ENCODE measurements around the gene MEX3D.

The MEX3D gene

DNA sequence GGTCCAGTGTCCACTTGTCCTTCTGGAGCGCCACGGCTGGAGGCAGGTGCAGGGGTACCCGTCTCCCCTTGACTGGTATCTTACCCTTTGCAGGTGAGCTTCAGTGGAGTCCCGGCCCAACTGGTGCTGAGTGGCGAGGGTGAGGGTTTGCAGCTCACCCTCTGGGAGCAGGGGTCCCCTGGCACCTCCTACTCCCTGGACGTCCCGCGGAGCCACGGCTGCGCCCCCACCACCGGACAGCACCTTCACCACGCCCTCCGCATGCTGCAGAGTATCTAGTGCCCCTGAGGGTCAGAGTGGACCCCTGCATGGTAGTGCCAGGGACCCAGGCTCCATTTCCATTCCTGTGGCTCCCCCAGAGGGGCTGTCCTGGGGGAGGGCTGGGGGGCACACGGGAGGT, 33.2 kb downstream of the MEX3D start:
- Histone ChIP-seq H3K27ac (ENCODE audit: low read length) (no peak overlapping the region), H3K4me3 (ENCODE audit: low read depth in 1 of 2, low read length in 2 of 2) (no peak overlapping the region), H3K4me1 (ENCODE audit: insufficient read depth, low read length) (no peaks in the 10 kb centered on the region), H3K4me2 (ENCODE audit: insufficient read depth, low read length) (no peak overlapping the region), H3K27me3 (ENCODE audit: insufficient read depth, low read length, poor library complexity) (no peaks in the 10 kb centered on the region), H3K79me2 (ENCODE audit: insufficient read depth, low read length) (no peaks in the 10 kb centered on the region), H3K36me3 (ENCODE audit: insufficient read depth, low read length) (no peaks in the 10 kb centered on the region), H3K9me3 (ENCODE audit: insufficient read depth, low read length, severe bottlenecking) (no peaks in the 10 kb centered on the region), H3K9ac (ENCODE audit: low read depth, low read length) (no peak overlapping the region), H2AFZ (ENCODE audit: low read depth, low read length) (no peak overlapping the region), H4K20me1 (ENCODE audit: insufficient read depth, low read length) (no peaks in the 10 kb centered on the region)
- TF ChIP-seq, protein P1, sequence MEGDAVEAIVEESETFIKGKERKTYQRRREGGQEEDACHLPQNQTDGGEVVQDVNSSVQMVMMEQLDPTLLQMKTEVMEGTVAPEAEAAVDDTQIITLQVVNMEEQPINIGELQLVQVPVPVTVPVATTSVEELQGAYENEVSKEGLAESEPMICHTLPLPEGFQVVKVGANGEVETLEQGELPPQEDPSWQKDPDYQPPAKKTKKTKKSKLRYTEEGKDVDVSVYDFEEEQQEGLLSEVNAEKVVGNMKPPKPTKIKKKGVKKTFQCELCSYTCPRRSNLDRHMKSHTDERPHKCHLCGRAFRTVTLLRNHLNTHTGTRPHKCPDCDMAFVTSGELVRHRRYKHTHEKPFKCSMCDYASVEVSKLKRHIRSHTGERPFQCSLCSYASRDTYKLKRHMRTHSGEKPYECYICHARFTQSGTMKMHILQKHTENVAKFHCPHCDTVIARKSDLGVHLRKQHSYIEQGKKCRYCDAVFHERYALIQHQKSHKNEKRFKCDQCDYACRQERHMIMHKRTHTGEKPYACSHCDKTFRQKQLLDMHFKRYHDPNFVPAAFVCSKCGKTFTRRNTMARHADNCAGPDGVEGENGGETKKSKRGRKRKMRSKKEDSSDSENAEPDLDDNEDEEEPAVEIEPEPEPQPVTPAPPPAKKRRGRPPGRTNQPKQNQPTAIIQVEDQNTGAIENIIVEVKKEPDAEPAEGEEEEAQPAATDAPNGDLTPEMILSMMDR (IDR thresholded peaks at IDR 0.05; ENCODE audit: borderline replicate concordance, extremely low read depth, low read length, poor library complexity, severe bottlenecking) = no peak
- no peak for TF ChIP-seq EZH2 (IDR thresholded peaks at IDR 0.05; ENCODE audit: borderline replicate concordance, low read depth, low read length, severe bottlenecking)
- ATAC-seq (ENCODE audit: insufficient read depth, low read depth) (no peak), DNase-seq (no peak)

GRCh38 chr19:1533510-1534150, 34.5 kb downstream of the MEX3D start:
- H3K36me3 ChIP-seq (ENCODE audit: insufficient read depth, low read length) = no peaks in the 10 kb centered on the region
- H3K79me2 ChIP-seq (ENCODE audit: insufficient read depth, low read length) = no peaks in the 10 kb centered on the region
- H3K4me2 ChIP-seq (ENCODE audit: insufficient read depth, low read length) = no peak overlapping the region
- no peak overlapping the region for H3K4me3 ChIP-seq (ENCODE audit: low read depth in 1 of 2, low read length in 2 of 2)
- no peak overlapping the region for H3K9ac ChIP-seq (ENCODE audit: low read depth, low read length)
- no peaks in the 10 kb centered on the region for H4K20me1 ChIP-seq (ENCODE audit: insufficient read depth, low read length)
- DNase-seq (no peak), ATAC-seq (ENCODE audit: insufficient read depth, low read depth) (no peak)
- no peak overlapping the region for H3K27ac ChIP-seq (ENCODE audit: low read length)
- no peaks in the 10 kb centered on the region for H3K4me1 ChIP-seq (ENCODE audit: insufficient read depth, low read length)
- no peak overlapping the region for H2AFZ ChIP-seq (ENCODE audit: low read depth, low read length)
- TF ChIP-seq, protein P1 (IDR thresholded peaks at IDR 0.05; ENCODE audit: borderline replicate concordance, extremely low read depth, low read length, poor library complexity, severe bottlenecking) = no peak
- TF ChIP-seq EZH2 (IDR thresholded peaks at IDR 0.05; ENCODE audit: borderline replicate concordance, low read depth, low read length, severe bottlenecking) = no peak
- no peaks in the 10 kb centered on the region for H3K9me3 ChIP-seq (ENCODE audit: insufficient read depth, low read length, severe bottlenecking)
- no peaks in the 10 kb centered on the region for H3K27me3 ChIP-seq (ENCODE audit: insufficient read depth, low read length, poor library complexity)

- no peak overlapping the region for H3K27ac ChIP-seq (ENCODE audit: low read length)
- TF ChIP-seq, protein P1 (IDR thresholded peaks at IDR 0.05; ENCODE audit: borderline replicate concordance, extremely low read depth, low read length, poor library complexity, severe bottlenecking) = no peak
- TF ChIP-seq EZH2 (IDR thresholded peaks at IDR 0.05; ENCODE audit: borderline replicate concordance, low read depth, low read length, severe bottlenecking) = no peak
- H3K27me3 ChIP-seq (ENCODE audit: insufficient read depth, low read length, poor library complexity) = no peaks in the 10 kb centered on the region
- no peak overlapping the region for H3K9ac ChIP-seq (ENCODE audit: low read depth, low read length)
- no peaks in the 10 kb centered on the region for H4K20me1 ChIP-seq (ENCODE audit: insufficient read depth, low read length)
- H3K4me3 ChIP-seq (ENCODE audit: low read depth in 1 of 2, low read length in 2 of 2) = no peak overlapping the region
- H3K9me3 ChIP-seq (ENCODE audit: insufficient read depth, low read length, severe bottlenecking) = no peaks in the 10 kb centered on the region
- no peak overlapping the region for H3K4me2 ChIP-seq (ENCODE audit: insufficient read depth, low read length)
- no peaks in the 10 kb centered on the region for H3K36me3 ChIP-seq (ENCODE audit: insufficient read depth, low read length)
- no peak overlapping the region for H2AFZ ChIP-seq (ENCODE audit: low read depth, low read length)
- ATAC-seq (ENCODE audit: insufficient read depth, low read depth) = no peak
- no peaks in the 10 kb centered on the region for H3K79me2 ChIP-seq (ENCODE audit: insufficient read depth, low read length)
- DNase-seq = no peak
- no peaks in the 10 kb centered on the region for H3K4me1 ChIP-seq (ENCODE audit: insufficient read depth, low read length)
Observed at GRCh38 chr19:1532003-1532402, 36.1 kb downstream of the MEX3D start.
